Peyer's patch (tissue), 4 donors: ENCODE measurements around the gene CNTNAP2. TPM values are rescaled to one million over a fixed set of nuclear protein-coding genes. Genes with fewer than 3 reads are reported as not detected.

Experiments
- DNase-seq, 3 donors: peaks; one replicate each; pipeline ENCODE4 v3.0.0-alpha.2; 2017 to 2019
- H3K27ac ChIP-seq, 4 donors: fragments of 200-600 bp; sonication (generic); one replicate each; pipeline ENCODE4 v1.5.1; 2016 to 2019
- H3K27me3 ChIP-seq, 2 donors: fragments of 200-600 bp; sonication (generic); one replicate each; pipeline ENCODE4 v1.5.1; 2019
- H3K36me3 ChIP-seq, 3 donors: fragments of 200-600 bp; sonication (generic); one replicate each; pipeline ENCODE4 v1.5.1; 2016 to 2019
- H3K4me1 ChIP-seq, 4 donors: fragments of 200-600 bp; sonication (generic); one replicate each; pipeline ENCODE4 v1.5.1; 2016 to 2019
- H3K4me3 ChIP-seq, 4 donors: fragments of 200-600 bp; sonication (generic); 1 replicate in 3 of 4; 2 replicates in 1 of 4; pipeline ENCODE4 v1.5.1; 2016 to 2019; ENCODE audit warnings: mild to moderate bottlenecking in 1 of 4
- H3K9me3 ChIP-seq, 4 donors: fragments of 200-600 bp; sonication (generic); one replicate each; pipeline ENCODE4 v1.5.1; 2016 to 2019; ENCODE audit warnings: mild to moderate bottlenecking in 1 of 4
- CTCF ChIP-seq, 6 experiments: fragments of 450-650 bp in 4 of 6; fragments of 200-600 bp in 2 of 6; sonication (generic) in 1 of 6; IDR thresholded peaks; one replicate each; pipeline ENCODE4 v1.5.1; 2017 to 2019; ENCODE audit warnings: antibody characterized with exemption in 6 of 6, mild to moderate bottlenecking in 3 of 6, moderate library complexity in 1 of 6
- POLR2A ChIP-seq, 2 donors: fragments of 450-650 bp; IDR thresholded peaks; one replicate each; pipeline ENCODE4 v1.5.1; 2017; ENCODE audit warnings: antibody characterized with exemption in 2 of 2, mild to moderate bottlenecking in 2 of 2, moderate library complexity in 2 of 2
- total RNA-seq, 4 donors: library from RNA; depleted of rRNA; stranded (reverse); fragments of >200 nt; gene quantifications; one replicate each; pipeline ENCODE4 v1.1.0, GENCODE V29; 2016

The CNTNAP2 gene
- total RNA-seq, 4 donors from 2014 or later: 1.5 to 4.9 (median 3.6) TPM

- no peak for TF ChIP-seq CTCF (IDR thresholded peaks at IDR 0.05)
- no peak for TF ChIP-seq POLR2A (IDR thresholded peaks at IDR 0.05)
Observed at GRCh38 chr7:147023440-147023839, 906.8 kb downstream of the CNTNAP2 start.

GRCh38 chr7:147029953-147030352 lies 913.4 kb downstream of the CNTNAP2 start:
- no peak overlapping the region for H3K4me3 ChIP-seq
- no peak for DNase-seq
- no peaks in the 10 kb centered on the region for H3K36me3 ChIP-seq
- H3K27ac ChIP-seq: no peak overlapping the region
- no peaks in the 10 kb centered on the region for H3K9me3 ChIP-seq
- no peaks in the 10 kb centered on the region for H3K27me3 ChIP-seq
- no peaks in the 10 kb centered on the region for H3K4me1 ChIP-seq
- no peak for TF ChIP-seq POLR2A (IDR thresholded peaks at IDR 0.05)
- TF ChIP-seq CTCF (IDR thresholded peaks at IDR 0.05): no peak

More at GRCh38 chr7:147023440-147023839, 906.8 kb downstream of the CNTNAP2 start:
- Histone ChIP-seq H3K4me1 (no peaks in the 10 kb centered on the region), H3K4me3 (no peak overlapping the region), H3K27ac (no peak overlapping the region), H3K36me3 (no peaks in the 10 kb centered on the region), H3K27me3 (no peaks in the 10 kb centered on the region), H3K9me3 (no peaks in the 10 kb centered on the region)
- no peak for DNase-seq

GRCh38 chr7:147033641-147034040 lies 917.0 kb downstream of the CNTNAP2 start:
- Histone ChIP-seq H3K36me3 (no peaks in the 10 kb centered on the region), H3K27ac (no peak overlapping the region), H3K4me3 (no peak overlapping the region), H3K27me3 (no peaks in the 10 kb centered on the region), H3K9me3 (no peaks in the 10 kb centered on the region), H3K4me1 (no peaks in the 10 kb centered on the region)
- TF ChIP-seq CTCF (IDR thresholded peaks at IDR 0.05) (no peak), POLR2A (IDR thresholded peaks at IDR 0.05) (no peak)
- DNase-seq: no peak

GRCh38 chr7:147041438-147041837 lies 924.8 kb downstream of the CNTNAP2 start:
- no peak for TF ChIP-seq POLR2A (IDR thresholded peaks at IDR 0.05)
- TF ChIP-seq CTCF (IDR thresholded peaks at IDR 0.05): no peak
- no peak overlapping the region for H3K27ac ChIP-seq
- no peaks in the 10 kb centered on the region for H3K36me3 ChIP-seq
- no peaks in the 10 kb centered on the region for H3K9me3 ChIP-seq
- DNase-seq: no peak
- H3K4me3 ChIP-seq: no peak overlapping the region
- no peaks in the 10 kb centered on the region for H3K4me1 ChIP-seq
- no peaks in the 10 kb centered on the region for H3K27me3 ChIP-seq

GRCh38 chr7:147044941-147045340 lies 928.3 kb downstream of the CNTNAP2 start:
- H3K36me3 ChIP-seq: no peaks in the 10 kb centered on the region
- H3K4me1 ChIP-seq: no peaks in the 10 kb centered on the region
- no peak for DNase-seq
- H3K27me3 ChIP-seq: no peaks in the 10 kb centered on the region
- no peak overlapping the region for H3K4me3 ChIP-seq
- no peak for TF ChIP-seq POLR2A (IDR thresholded peaks at IDR 0.05)
- TF ChIP-seq CTCF (IDR thresholded peaks at IDR 0.05): no peak
- no peaks in the 10 kb centered on the region for H3K9me3 ChIP-seq
- no peak overlapping the region for H3K27ac ChIP-seq

GRCh38 chr7:147047696-147048095 lies 931.1 kb downstream of the CNTNAP2 start:
- H3K36me3 ChIP-seq: no peaks in the 10 kb centered on the region
- no peaks in the 10 kb centered on the region for H3K4me1 ChIP-seq
- H3K27me3 ChIP-seq: no peaks in the 10 kb centered on the region
- H3K9me3 ChIP-seq: no peaks in the 10 kb centered on the region
- TF ChIP-seq POLR2A (IDR thresholded peaks at IDR 0.05) (no peak), CTCF (IDR thresholded peaks at IDR 0.05) (no peak)
- DNase-seq: no peak
- H3K4me3 ChIP-seq: no peak overlapping the region
- no peak overlapping the region for H3K27ac ChIP-seq
